Neural cell (in vitro differentiated cells): ENCODE results near the gene SNX2.

ENCODE experiments used
- CTCF ChIP-seq: fragments of 450-650 bp; IDR thresholded peaks from 2 replicates; pipeline ENCODE4 v1.5.1; 2014; ENCODE audit warnings: antibody characterized with exemption, mild to moderate bottlenecking, moderate library complexity; ENCODE audit not compliant: poor library complexity, severe bottlenecking
- EZH2 ChIP-seq: fragments of 200-600, 300-800 bp; shearing (Covaris generic), sonication (generic); IDR thresholded peaks from 2 replicates; pipeline ENCODE4 v1.6.1; 2014; ENCODE audit warnings: antibody characterized with exemption, low read length, borderline replicate concordance, mild to moderate bottlenecking; ENCODE audit not compliant: insufficient read depth, poor library complexity, severe bottlenecking
- POLR2AphosphoS5 ChIP-seq: IDR thresholded peaks from 2 replicates; pipeline ENCODE4 v1.6.1; 2012
- REST ChIP-seq: IDR thresholded peaks from 2 replicates; pipeline ENCODE4 v1.6.1; 2012; ENCODE audit warnings: borderline replicate concordance

- no peak for TF ChIP-seq CTCF
- no peak for TF ChIP-seq POLR2AphosphoS5
- no peak for TF ChIP-seq EZH2
- no peak for TF ChIP-seq REST
Measured at GRCh38 chr5:122760236-122760635, 14.6 kb upstream of the SNX2 start.
